Chondrocyte (in vitro differentiated cells): ENCODE results near the gene EIF1AY. TPM values are rescaled to one million over a fixed set of nuclear protein-coding genes. Genes with fewer than 3 reads are reported as not detected.
"Not testable (repeated sequence)": the region's sequence is repeated elsewhere in the genome, so short reads cannot be mapped to it uniquely, and the experiment has no call there.

Experiments used
- DNase-seq: peaks from one replicate; pipeline ENCODE4 v3.0.0; 2021; ENCODE audit warnings: mixed read lengths, low spot score
- H3K27ac Mint-ChIP-seq: one replicate; pipeline ENCODE4 v1.8.0; 2021; ENCODE audit warnings: mild to moderate bottlenecking, moderate library complexity, mixed read lengths; ENCODE audit not compliant: unreplicated experiment
- H3K27me3 Mint-ChIP-seq: 2 replicates; pipeline ENCODE4 v1.8.0; 2021; ENCODE audit warnings: low read depth, mixed read lengths
- H3K36me3 Mint-ChIP-seq: 2 replicates; pipeline ENCODE4 v1.8.0; 2021; ENCODE audit warnings: low read depth, mixed read lengths
- H3K4me1 Mint-ChIP-seq: 2 replicates; pipeline ENCODE4 v1.8.0; 2021; ENCODE audit warnings: low read depth, mild to moderate bottlenecking, mixed read lengths
- H3K4me3 Mint-ChIP-seq: one replicate; pipeline ENCODE4 v1.8.0; 2021; ENCODE audit warnings: mild to moderate bottlenecking, moderate library complexity, mixed read lengths; ENCODE audit not compliant: unreplicated experiment
- H3K9me3 Mint-ChIP-seq: 2 replicates; pipeline ENCODE4 v1.8.0; 2021; ENCODE audit warnings: low read depth, mixed read lengths
- total RNA-seq: library from RNA; stranded (reverse); gene quantifications from 3 replicates; pipeline ENCODE4 v1.2.1, GENCODE V29; 2021
- TF ChIP-seq, protein P1 (sequence below): fragments of 200-600 bp; sonication (generic); IDR thresholded peaks from 2 replicates; pipeline ENCODE4 v1.5.0; 2021; ENCODE audit warnings: antibody characterized with exemption, mild to moderate bottlenecking, moderate library complexity

Gene EIF1AY
- total RNA-seq, 1 donor from 2014 or later = not detected

DNA sequence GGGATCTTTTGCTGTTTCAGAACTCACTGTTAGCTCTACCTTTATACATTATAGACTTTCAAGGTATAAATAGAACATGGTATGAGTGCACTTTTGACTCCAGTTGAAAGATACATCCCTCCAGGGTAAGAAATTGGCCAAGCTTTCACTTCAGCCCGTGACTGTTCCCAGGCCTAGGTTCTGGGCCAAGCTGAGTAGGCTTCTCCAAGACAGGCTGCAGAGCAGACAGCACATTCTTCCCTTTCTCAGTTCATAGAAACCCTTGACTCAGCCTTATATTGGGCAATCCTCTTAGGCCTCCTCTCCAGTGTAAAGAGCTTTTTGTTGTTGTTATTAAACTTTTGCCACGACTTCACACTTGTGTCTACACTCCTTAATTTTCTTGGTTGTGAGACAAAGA is 29.5 kb upstream of the EIF1AY start:
- Mint-ChIP-seq H3K36me3 (no peaks in the 10 kb centered on the region), H3K27ac (no peak overlapping the region), H3K9me3 (no peaks in the 10 kb centered on the region), H3K4me1 (no peaks in the 10 kb centered on the region), H3K4me3 (no peak overlapping the region), H3K27me3 (no peaks in the 10 kb centered on the region)
- DNase-seq = no peak
- TF ChIP-seq, protein P1, sequence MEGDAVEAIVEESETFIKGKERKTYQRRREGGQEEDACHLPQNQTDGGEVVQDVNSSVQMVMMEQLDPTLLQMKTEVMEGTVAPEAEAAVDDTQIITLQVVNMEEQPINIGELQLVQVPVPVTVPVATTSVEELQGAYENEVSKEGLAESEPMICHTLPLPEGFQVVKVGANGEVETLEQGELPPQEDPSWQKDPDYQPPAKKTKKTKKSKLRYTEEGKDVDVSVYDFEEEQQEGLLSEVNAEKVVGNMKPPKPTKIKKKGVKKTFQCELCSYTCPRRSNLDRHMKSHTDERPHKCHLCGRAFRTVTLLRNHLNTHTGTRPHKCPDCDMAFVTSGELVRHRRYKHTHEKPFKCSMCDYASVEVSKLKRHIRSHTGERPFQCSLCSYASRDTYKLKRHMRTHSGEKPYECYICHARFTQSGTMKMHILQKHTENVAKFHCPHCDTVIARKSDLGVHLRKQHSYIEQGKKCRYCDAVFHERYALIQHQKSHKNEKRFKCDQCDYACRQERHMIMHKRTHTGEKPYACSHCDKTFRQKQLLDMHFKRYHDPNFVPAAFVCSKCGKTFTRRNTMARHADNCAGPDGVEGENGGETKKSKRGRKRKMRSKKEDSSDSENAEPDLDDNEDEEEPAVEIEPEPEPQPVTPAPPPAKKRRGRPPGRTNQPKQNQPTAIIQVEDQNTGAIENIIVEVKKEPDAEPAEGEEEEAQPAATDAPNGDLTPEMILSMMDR = no peak

DNA sequence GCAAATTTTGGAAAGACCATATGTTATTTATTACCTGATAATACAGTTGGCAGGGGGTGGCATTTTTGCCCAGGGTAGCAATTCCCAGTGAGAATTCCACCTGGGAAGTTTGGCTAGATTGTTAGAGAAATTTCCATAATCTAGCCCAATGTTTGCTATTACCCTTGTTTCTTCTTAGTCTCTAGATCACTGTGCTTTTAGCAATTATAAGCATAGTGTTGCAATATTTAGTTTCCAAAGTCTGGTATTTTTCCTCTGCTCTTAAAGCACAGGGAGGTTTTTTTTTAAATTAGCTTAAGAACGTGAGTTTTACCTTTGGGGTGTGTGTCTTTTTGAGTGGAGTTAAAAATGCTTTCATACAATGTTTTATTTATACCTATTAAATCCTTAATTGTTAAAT is 26.3 kb upstream of the EIF1AY start:
- no peak overlapping the region for H3K27ac Mint-ChIP-seq
- H3K36me3 Mint-ChIP-seq = no peaks in the 10 kb centered on the region
- no peaks in the 10 kb centered on the region for H3K9me3 Mint-ChIP-seq
- DNase-seq = no peak
- H3K27me3 Mint-ChIP-seq = no peaks in the 10 kb centered on the region
- H3K4me1 Mint-ChIP-seq = no peaks in the 10 kb centered on the region
- H3K4me3 Mint-ChIP-seq = no peak overlapping the region
- TF ChIP-seq, protein P1 = no peak

DNA sequence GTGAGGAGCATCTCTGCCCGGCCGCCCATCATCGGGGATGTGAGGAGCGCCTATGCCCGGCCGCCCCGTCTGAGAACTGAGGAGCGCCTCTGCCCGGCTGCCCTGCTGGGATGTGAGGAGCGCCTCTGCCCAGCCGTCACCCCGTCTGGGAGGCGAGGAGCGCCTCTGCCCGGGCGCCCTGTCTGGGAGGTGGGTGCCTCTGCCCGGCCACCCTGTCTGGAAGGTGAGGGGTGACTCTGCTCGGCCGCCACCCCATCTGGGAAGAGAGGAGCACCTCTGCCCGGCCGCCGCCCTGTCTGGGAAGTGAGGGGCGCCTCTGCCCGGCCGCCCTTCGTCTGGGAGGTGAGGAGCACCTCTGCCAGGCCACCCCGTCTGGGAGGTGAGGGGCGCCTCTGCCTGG is 23.7 kb upstream of the EIF1AY start:
- DNase-seq = no peak
- no peak overlapping the region for H3K27ac Mint-ChIP-seq
- no peak overlapping the region for H3K4me3 Mint-ChIP-seq
- TF ChIP-seq, protein P1 = no peak
- no peaks in the 10 kb centered on the region for H3K36me3 Mint-ChIP-seq
- no peaks in the 10 kb centered on the region for H3K9me3 Mint-ChIP-seq
- no peaks in the 10 kb centered on the region for H3K4me1 Mint-ChIP-seq
- H3K27me3 Mint-ChIP-seq = no peaks in the 10 kb centered on the region

DNA sequence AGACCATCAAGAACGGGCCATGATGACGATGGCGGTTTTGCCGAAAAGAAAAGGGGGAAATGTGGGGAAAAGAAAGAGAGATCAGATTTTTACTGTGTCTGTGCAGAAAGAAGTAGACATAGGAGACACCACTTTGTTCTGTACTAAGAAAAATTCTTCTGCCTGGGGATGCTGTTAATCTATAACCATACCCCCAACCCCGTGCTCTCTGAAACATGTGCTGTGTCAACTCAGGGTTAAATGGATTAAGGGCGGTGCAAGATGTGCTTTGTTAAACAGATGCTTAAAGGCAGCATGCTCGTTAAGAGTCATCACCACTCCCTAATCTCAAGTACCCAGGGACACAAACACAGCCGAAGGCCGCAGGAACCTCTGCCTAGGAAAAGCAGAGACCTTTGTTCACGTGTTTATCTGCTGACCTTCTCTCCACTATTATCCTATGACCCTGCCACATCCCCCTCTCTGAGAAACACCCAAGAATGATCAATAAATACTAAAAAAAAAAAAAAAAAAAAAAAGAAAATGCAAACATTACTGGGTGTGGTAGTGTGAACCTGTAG is 22.7 kb upstream of the EIF1AY start:
- not testable (repeated sequence) for H3K36me3 Mint-ChIP-seq, H3K9me3 Mint-ChIP-seq, H3K4me3 Mint-ChIP-seq, H3K27ac Mint-ChIP-seq, DNase-seq, H3K4me1 Mint-ChIP-seq, H3K27me3 Mint-ChIP-seq

DNA sequence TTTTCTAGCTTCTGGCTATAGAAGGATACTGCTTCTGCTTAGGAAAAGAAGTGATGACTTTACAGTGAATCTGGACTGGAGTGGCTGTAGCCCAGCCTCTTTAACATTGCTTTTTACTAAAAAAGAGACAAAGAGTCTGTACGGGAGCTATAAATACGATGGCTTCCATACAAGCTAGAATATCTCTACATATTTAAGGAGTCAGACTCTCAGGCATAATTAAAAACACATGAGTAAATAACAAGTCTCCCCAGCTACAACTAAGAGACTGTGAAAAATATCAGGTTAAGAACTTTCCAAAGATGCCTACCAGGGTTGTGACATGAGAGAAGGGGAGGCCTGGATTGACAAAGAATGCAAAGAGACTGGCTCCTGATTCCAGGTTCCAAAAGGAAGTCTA is 19.8 kb upstream of the EIF1AY start:
- DNase-seq = no peak
- Mint-ChIP-seq H3K9me3 (no peaks in the 10 kb centered on the region), H3K36me3 (no peaks in the 10 kb centered on the region), H3K4me3 (no peak overlapping the region), H3K27me3 (no peaks in the 10 kb centered on the region), H3K4me1 (no peaks in the 10 kb centered on the region), H3K27ac (no peak overlapping the region)
- TF ChIP-seq, protein P1 = no peak

DNA sequence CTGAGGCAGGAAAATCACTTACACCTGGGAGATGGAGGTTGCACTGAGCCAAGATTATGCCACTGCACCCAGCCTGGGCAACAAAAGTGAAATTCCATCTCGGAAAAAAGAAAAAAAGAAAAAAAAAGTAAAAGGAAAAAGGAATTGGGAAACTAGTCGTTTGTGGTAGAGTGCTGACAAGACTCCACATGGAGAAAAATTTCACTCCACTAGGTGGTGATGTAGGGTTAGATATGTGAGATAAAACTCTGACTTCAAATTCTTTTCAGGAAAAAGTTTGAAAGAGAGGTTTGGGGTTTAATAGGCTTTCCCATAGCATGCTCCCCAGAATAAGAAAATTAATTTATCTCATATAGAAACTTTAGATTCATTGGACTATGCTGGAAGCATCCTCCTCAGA is 16.9 kb upstream of the EIF1AY start:
- Mint-ChIP-seq H3K27ac (no peak overlapping the region), H3K36me3 (no peaks in the 10 kb centered on the region), H3K27me3 (no peaks in the 10 kb centered on the region), H3K4me3 (no peak overlapping the region), H3K4me1 (no peaks in the 10 kb centered on the region), H3K9me3 (no peaks in the 10 kb centered on the region)
- TF ChIP-seq, protein P1 = no peak
- no peak for DNase-seq
